Uterus (tissue), 4 donors: ENCODE measurements around the gene RRP9. TPM values are rescaled to one million over a fixed set of nuclear protein-coding genes. Genes with fewer than 3 reads are reported as not detected.

ENCODE experiments used
- DNase-seq, 2 donors: peaks; one replicate each; pipeline ENCODE4 v3.0.0-alpha.2; 2019 to 2020
- H3K27ac ChIP-seq, 2 donors: fragments of 200-600 bp; sonication (generic); 1 replicate in 1 of 2; 2 replicates in 1 of 2; pipeline ENCODE4 v1.5.1; 2016 to 2018
- H3K27me3 ChIP-seq, 2 donors: fragments of 200-600 bp; sonication (generic); one replicate each; pipeline ENCODE4 v1.5.1; 2018 to 2019; ENCODE audit warnings: control low read depth in 1 of 2
- H3K36me3 ChIP-seq, 2 donors: fragments of 200-600 bp; sonication (generic); one replicate each; pipeline ENCODE4 v1.5.1; 2019; ENCODE audit warnings: control low read depth in 1 of 2
- H3K4me1 ChIP-seq, 2 donors: fragments of 200-600 bp; sonication (generic); one replicate each; pipeline ENCODE4 v1.5.1; 2018 to 2019; ENCODE audit warnings: control low read depth in 1 of 2
- H3K4me3 ChIP-seq, 2 donors: fragments of 200-600 bp; sonication (generic); 1 replicate in 1 of 2; 2 replicates in 1 of 2; pipeline ENCODE4 v1.5.1; 2018 to 2019; ENCODE audit warnings: mild to moderate bottlenecking in 1 of 2
- H3K9me3 ChIP-seq, 2 donors: fragments of 200-600 bp; sonication (generic); one replicate each; pipeline ENCODE4 v1.5.1; 2019; ENCODE audit warnings: control low read depth in 1 of 2
- POLR2A ChIP-seq, 2 donors: fragments of 450-650 bp; IDR thresholded peaks; one replicate each; pipeline ENCODE4 v1.6.1; 2016; ENCODE audit warnings: antibody characterized with exemption in 2 of 2, mild to moderate bottlenecking in 1 of 2, moderate library complexity in 1 of 2
- intact Hi-C: fragments of 100-400 bp; cut with DNase I; formaldehyde crosslinking; loops from one replicate; pipeline ENCODE4 v1.15.1; 2023; ENCODE audit warnings: low total_unique reads
- total RNA-seq, 4 donors: library from RNA; depleted of rRNA in 3 of 4; stranded (reverse); fragments of >200 nt in 3 of 4; gene quantifications; one replicate each; pipeline versions ENCODE4 v1.1.0 to v1.2.4, GENCODE V29; 2014 to 2023
- TF ChIP-seq, protein P1 (sequence below), 4 experiments: fragments of 200-600 bp in 2 of 4; fragments of 450-650 bp in 2 of 4; sonication (generic) in 2 of 4; IDR thresholded peaks; one replicate each; pipeline ENCODE4 v1.5.1; 2016 to 2019; ENCODE audit warnings: antibody characterized with exemption in 4 of 4, mild to moderate bottlenecking in 2 of 4, moderate library complexity in 1 of 4
- donor health status: DM: yes; HTN: yes; CAD: no.

RRP9 gene
- total RNA-seq, 4 donors from 2014 or later: 4.4 to 20.5 (median 11.6) TPM

- peak; percentile 72 to 83 for DNase-seq
- Histone ChIP-seq H3K9me3 (no peaks in the 10 kb centered on the region), H3K4me3 (peak within 1 kb of the TSS; percentile 58 to 96), H3K36me3 (no peaks in the 10 kb centered on the region), H3K4me1 (peaks cover 0 to 8% of the 10 kb centered on the region in 2 donors), H3K27me3 (no peaks in the 10 kb centered on the region), H3K27ac (peak within 1 kb of the TSS; percentile 91 to 97)
- TF ChIP-seq, protein P1, sequence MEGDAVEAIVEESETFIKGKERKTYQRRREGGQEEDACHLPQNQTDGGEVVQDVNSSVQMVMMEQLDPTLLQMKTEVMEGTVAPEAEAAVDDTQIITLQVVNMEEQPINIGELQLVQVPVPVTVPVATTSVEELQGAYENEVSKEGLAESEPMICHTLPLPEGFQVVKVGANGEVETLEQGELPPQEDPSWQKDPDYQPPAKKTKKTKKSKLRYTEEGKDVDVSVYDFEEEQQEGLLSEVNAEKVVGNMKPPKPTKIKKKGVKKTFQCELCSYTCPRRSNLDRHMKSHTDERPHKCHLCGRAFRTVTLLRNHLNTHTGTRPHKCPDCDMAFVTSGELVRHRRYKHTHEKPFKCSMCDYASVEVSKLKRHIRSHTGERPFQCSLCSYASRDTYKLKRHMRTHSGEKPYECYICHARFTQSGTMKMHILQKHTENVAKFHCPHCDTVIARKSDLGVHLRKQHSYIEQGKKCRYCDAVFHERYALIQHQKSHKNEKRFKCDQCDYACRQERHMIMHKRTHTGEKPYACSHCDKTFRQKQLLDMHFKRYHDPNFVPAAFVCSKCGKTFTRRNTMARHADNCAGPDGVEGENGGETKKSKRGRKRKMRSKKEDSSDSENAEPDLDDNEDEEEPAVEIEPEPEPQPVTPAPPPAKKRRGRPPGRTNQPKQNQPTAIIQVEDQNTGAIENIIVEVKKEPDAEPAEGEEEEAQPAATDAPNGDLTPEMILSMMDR (IDR thresholded peaks at IDR 0.05): peak in 1 of 4 experiments; percentile 17
- peak; percentile 39 to 76 for TF ChIP-seq POLR2A (IDR thresholded peaks at IDR 0.05)
- intact Hi-C loops: no loop called here
Measured at GRCh38 chr3:51974963-51975851, 33.5 kb upstream of the RRP9 start, which contains the start of gene ABHD14A. Gene ABHD14A, plus strand, starts transcription at chr3:51975064. Its CDS starts 72 bp downstream, at chr3:51975136.

- intact Hi-C loops: no loop called here
- H3K4me1 ChIP-seq: peaks cover 0 to 8% of the 10 kb centered on the region in 2 donors
- H3K9me3 ChIP-seq: no peaks in the 10 kb centered on the region
- H3K4me3 ChIP-seq: peak overlapping the region; percentile 58 to 96
- TF ChIP-seq, protein P1 (IDR thresholded peaks at IDR 0.05): peak in 1 of 4 experiments; percentile 29
- no peak for TF ChIP-seq POLR2A (IDR thresholded peaks at IDR 0.05)
- DNase-seq: peak; percentile 49 to 53
- H3K36me3 ChIP-seq: no peaks in the 10 kb centered on the region
- no peaks in the 10 kb centered on the region for H3K27me3 ChIP-seq
- peak overlapping the region; percentile 91 to 97 for H3K27ac ChIP-seq
Measured at GRCh38 chr3:51974277-51974962, 32.7 kb upstream of the RRP9 start.

- H3K36me3 ChIP-seq: no peaks in the 10 kb centered on the region
- no peaks in the 10 kb centered on the region for H3K27me3 ChIP-seq
- intact Hi-C loops: no loop called here
- no peaks in the 10 kb centered on the region for H3K9me3 ChIP-seq
- no peak overlapping the region for H3K4me3 ChIP-seq
- TF ChIP-seq POLR2A (IDR thresholded peaks at IDR 0.05): no peak
- H3K4me1 ChIP-seq: peaks cover 0 to 17% of the 10 kb centered on the region in 2 donors
- H3K27ac ChIP-seq: no peak overlapping the region
- no peak for DNase-seq
Measured at GRCh38 chr3:51971350-51971749, 29.6 kb upstream of the RRP9 start.

GRCh38 chr3:51970606-51971300 is 29.0 kb upstream of the RRP9 start:
- no peaks in the 10 kb centered on the region for H3K9me3 ChIP-seq
- no peak overlapping the region for H3K27ac ChIP-seq

GRCh38 chr3:51969841-51970240 is 28.1 kb upstream of the RRP9 start:
- Histone ChIP-seq H3K4me3 (no peak overlapping the region), H3K36me3 (no peaks in the 10 kb centered on the region), H3K27ac (no peak overlapping the region), H3K27me3 (no peaks in the 10 kb centered on the region), H3K9me3 (no peaks in the 10 kb centered on the region), H3K4me1 (peaks cover 0 to 23% of the 10 kb centered on the region in 2 donors)
- DNase-seq: no peak
- no peak for TF ChIP-seq POLR2A (IDR thresholded peaks at IDR 0.05)
- TF ChIP-seq, protein P1 (IDR thresholded peaks at IDR 0.05): no peak
- intact Hi-C loops: no loop called here

More at GRCh38 chr3:51970606-51971300, 29.0 kb upstream of the RRP9 start:
- DNase-seq: no peak
- TF ChIP-seq, protein P1 (IDR thresholded peaks at IDR 0.05): no peak
- TF ChIP-seq POLR2A (IDR thresholded peaks at IDR 0.05): no peak
- H3K4me3 ChIP-seq: no peak overlapping the region
- no peaks in the 10 kb centered on the region for H3K27me3 ChIP-seq
- peaks cover 0 to 22% of the 10 kb centered on the region in 2 donors for H3K4me1 ChIP-seq
- H3K36me3 ChIP-seq: no peaks in the 10 kb centered on the region
- intact Hi-C loops: no loop called here
